Endodermal cell (in vitro differentiated cells): ENCODE data around the gene LRRC32. TPM values are rescaled to one million over a fixed set of nuclear protein-coding genes. Genes with fewer than 3 reads are reported as not detected.
A peak's percentile ranks its signal among the peaks of the same experiment; 100 is the strongest.

Experiments used
- DNase-seq: peaks from one replicate; pipeline ENCODE4 v3.0.0-alpha.2; 2017
- H3K27ac ChIP-seq: 2 replicates; pipeline ENCODE4 v1.5.1; 2013; ENCODE audit warnings: mild to moderate bottlenecking, low read depth, low read length, moderate library complexity
- H3K27me3 ChIP-seq: 2 replicates; pipeline ENCODE4 v1.6.1; 2013; ENCODE audit warnings: mild to moderate bottlenecking, low read length, moderate library complexity; ENCODE audit not compliant: insufficient read depth, control insufficient read depth, poor library complexity, severe bottlenecking
- H3K36me3 ChIP-seq: 2 replicates; pipeline ENCODE4 v1.7.0; 2013; ENCODE audit warnings: mild to moderate bottlenecking, low read length, moderate library complexity; ENCODE audit not compliant: control insufficient read depth, insufficient read depth
- H3K4me1 ChIP-seq: one replicate; pipeline ENCODE4 v1.7.0; 2013; ENCODE audit warnings: low read length; ENCODE audit not compliant: control insufficient read depth, insufficient read depth
- H3K4me3 ChIP-seq: 2 replicates; pipeline ENCODE4 v1.5.1; 2013; ENCODE audit warnings: mild to moderate bottlenecking, low read length, moderate library complexity
- H3K9ac ChIP-seq: 2 replicates; pipeline ENCODE4 v1.6.1; 2013; ENCODE audit warnings: mild to moderate bottlenecking, low read length, moderate library complexity; ENCODE audit not compliant: poor library complexity, severe bottlenecking; ENCODE audit errors: extremely low read depth
- H3K9me3 ChIP-seq: 2 replicates; pipeline ENCODE4 v1.6.1; 2013; ENCODE audit warnings: mild to moderate bottlenecking, low read length, moderate library complexity; ENCODE audit not compliant: control insufficient read depth
- H3K27ac Mint-ChIP-seq: 2 replicates; pipeline ENCODE4 v1.8.0; 2020; ENCODE audit warnings: mixed read lengths
- H3K27me3 Mint-ChIP-seq: 2 replicates; pipeline ENCODE4 v1.8.0; 2021; ENCODE audit warnings: mild to moderate bottlenecking, mixed read lengths; ENCODE audit not compliant: insufficient read depth
- H3K36me3 Mint-ChIP-seq: 2 replicates; pipeline ENCODE4 v1.8.0; 2020; ENCODE audit warnings: low read depth, mixed read lengths
- H3K4me1 Mint-ChIP-seq: 2 replicates; pipeline ENCODE4 v1.8.0; 2020; ENCODE audit warnings: mixed read lengths
- H3K4me3 Mint-ChIP-seq: 2 replicates; pipeline ENCODE4 v1.8.0; 2020; ENCODE audit warnings: mild to moderate bottlenecking, moderate library complexity, mixed read lengths
- H3K9me3 Mint-ChIP-seq: 2 replicates; pipeline ENCODE4 v1.8.0; 2020; ENCODE audit warnings: mild to moderate bottlenecking, mixed read lengths
- WGBS, 2 experiments: methylation state at CpG; one replicate each; pipeline versions ENCODE4 v1.1.5 to v1.1.7; 2013; ENCODE audit warnings: missing lambda C conversion rate in 2 of 2, mixed read lengths in 1 of 2; ENCODE audit not compliant: insufficient coverage in 1 of 2, insufficient read length in 1 of 2; 5-methylcytosine and 5-hydroxymethylcytosine counted together
- total RNA-seq, 2 donors: library from RNA; stranded (reverse); fragmentation: NEBNext Ultra II Directional in 1 of 2; extraction: Animal tissue kit (Norgen Biotek cat#: 25700) in 1 of 2; gene quantifications; 2 replicates in 1 of 2; 3 replicates in 1 of 2; pipeline ENCODE4 v1.2.1, GENCODE V29; 2021
- TF ChIP-seq, protein P1 (sequence below): fragments of 200-600 bp; sonication (generic); conservative IDR thresholded peaks from 2 replicates; pipeline ENCODE4 v1.5.0; 2021; ENCODE audit warnings: antibody characterized with exemption, mild to moderate bottlenecking

Gene LRRC32
- total RNA-seq, 2 donors from 2014 or later, result 1.3 to 1.6 TPM

DNA sequence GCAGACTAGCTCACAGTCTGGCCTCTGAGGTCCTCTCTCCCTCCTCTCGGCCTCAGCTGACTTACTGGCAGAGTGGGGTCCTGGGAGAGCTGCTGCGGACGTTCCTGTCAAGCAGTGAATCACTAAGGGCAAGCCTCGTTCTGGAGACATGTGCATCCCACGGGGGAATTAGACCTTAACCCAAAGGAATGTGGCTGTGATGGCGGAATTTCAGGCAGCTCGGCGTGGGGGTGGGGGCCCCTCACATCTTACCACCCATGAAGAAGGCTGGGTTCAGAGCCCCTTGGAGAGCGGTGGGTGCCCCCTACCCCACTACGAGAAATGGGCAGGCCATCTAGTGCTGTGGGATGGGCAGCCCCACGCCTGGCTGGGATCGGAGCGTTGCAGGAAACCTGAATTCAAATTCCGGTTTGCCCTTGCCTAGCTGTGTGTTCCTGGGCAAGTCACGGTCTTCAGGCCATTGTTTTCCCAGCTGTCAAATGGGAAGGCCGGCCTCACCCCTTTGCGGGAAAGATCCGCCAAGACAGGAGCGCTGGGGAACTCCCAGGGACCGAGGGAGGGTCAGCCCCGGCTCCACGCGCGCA, 554 bp downstream of the LRRC32 start:
- DNase-seq, result peak; percentile 56
- no peak overlapping the region for H3K27ac Mint-ChIP-seq
- peaks cover 30% of the 10 kb centered on the region for H3K27me3 ChIP-seq
- no peak overlapping the region for H3K9ac ChIP-seq
- 33 to 45% methylated on average over 11 to 24 of the region's 24 CpGs for WGBS, 2 experiments
- no peaks in the 10 kb centered on the region for H3K9me3 ChIP-seq
- H3K27me3 Mint-ChIP-seq, result peaks cover 43% of the 10 kb centered on the region
- peaks cover 2% of the 10 kb centered on the region for H3K4me1 Mint-ChIP-seq
- peak overlapping the region; percentile 53 for H3K4me3 ChIP-seq
- no peaks in the 10 kb centered on the region for H3K36me3 Mint-ChIP-seq
- H3K4me1 ChIP-seq, result no peaks in the 10 kb centered on the region
- H3K36me3 ChIP-seq, result no peaks in the 10 kb centered on the region
- TF ChIP-seq, protein P1, sequence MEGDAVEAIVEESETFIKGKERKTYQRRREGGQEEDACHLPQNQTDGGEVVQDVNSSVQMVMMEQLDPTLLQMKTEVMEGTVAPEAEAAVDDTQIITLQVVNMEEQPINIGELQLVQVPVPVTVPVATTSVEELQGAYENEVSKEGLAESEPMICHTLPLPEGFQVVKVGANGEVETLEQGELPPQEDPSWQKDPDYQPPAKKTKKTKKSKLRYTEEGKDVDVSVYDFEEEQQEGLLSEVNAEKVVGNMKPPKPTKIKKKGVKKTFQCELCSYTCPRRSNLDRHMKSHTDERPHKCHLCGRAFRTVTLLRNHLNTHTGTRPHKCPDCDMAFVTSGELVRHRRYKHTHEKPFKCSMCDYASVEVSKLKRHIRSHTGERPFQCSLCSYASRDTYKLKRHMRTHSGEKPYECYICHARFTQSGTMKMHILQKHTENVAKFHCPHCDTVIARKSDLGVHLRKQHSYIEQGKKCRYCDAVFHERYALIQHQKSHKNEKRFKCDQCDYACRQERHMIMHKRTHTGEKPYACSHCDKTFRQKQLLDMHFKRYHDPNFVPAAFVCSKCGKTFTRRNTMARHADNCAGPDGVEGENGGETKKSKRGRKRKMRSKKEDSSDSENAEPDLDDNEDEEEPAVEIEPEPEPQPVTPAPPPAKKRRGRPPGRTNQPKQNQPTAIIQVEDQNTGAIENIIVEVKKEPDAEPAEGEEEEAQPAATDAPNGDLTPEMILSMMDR, result no peak
- no peak overlapping the region for H3K27ac ChIP-seq
- H3K9me3 Mint-ChIP-seq, result no peaks in the 10 kb centered on the region
- H3K4me3 Mint-ChIP-seq, result peak overlapping the region; percentile 52

DNA sequence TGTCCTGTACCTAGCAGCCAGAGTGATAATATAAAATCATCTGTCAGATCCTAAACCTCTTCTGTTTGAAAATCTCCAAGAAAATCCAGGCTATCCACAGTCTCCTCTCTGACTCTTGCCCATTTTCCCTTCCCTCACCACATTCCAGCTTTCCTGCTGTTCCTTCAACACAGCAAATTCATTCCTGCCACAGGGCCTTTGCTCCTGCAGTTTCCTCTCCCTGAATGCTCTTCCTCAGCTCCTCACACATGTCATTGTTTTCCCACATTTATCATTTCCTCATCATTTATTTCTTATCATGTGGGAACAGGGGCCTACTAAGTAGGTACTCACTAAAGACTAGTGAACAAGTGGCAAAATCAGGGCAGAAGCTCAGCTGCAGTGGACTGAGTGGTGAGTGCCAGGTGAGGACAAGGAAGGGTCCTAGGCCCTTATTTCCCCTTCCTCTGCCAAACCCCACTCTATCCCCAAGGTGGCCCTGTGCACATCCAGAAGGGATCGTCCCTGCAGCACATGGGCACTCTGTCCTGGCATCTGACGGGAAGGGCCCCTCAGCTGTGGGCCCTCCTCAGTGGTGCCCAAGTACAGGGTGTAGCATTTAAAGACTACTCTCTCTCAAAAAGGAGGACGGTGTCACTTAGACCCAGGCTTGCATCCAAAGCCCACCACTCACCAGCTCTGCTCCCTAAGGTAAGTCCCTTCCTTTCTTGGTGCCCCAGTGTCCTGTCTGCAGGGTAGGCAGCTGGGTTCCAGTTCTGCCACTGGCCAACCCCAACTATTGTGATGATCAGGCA, 2.0 kb downstream of the LRRC32 start:
- no peaks in the 10 kb centered on the region for H3K9me3 ChIP-seq
- H3K27me3 ChIP-seq, result peaks cover 30% of the 10 kb centered on the region
- no peaks in the 10 kb centered on the region for H3K36me3 Mint-ChIP-seq
- H3K9me3 Mint-ChIP-seq, result no peaks in the 10 kb centered on the region
- H3K9ac ChIP-seq, result no peak overlapping the region
- WGBS, 2 experiments, result 90 to 100% methylated on average over 1 to 3 of the region's 3 CpGs
- H3K27ac Mint-ChIP-seq, result no peak overlapping the region
- no peak overlapping the region for H3K27ac ChIP-seq
- DNase-seq, result peak; percentile 33
- H3K27me3 Mint-ChIP-seq, result peaks cover 43% of the 10 kb centered on the region
- H3K36me3 ChIP-seq, result no peaks in the 10 kb centered on the region
- TF ChIP-seq, protein P1, result no peak
- H3K4me1 Mint-ChIP-seq, result peaks cover 6% of the 10 kb centered on the region
- no peak overlapping the region for H3K4me3 ChIP-seq
- H3K4me1 ChIP-seq, result no peaks in the 10 kb centered on the region
- H3K4me3 Mint-ChIP-seq, result no peak overlapping the region

DNA sequence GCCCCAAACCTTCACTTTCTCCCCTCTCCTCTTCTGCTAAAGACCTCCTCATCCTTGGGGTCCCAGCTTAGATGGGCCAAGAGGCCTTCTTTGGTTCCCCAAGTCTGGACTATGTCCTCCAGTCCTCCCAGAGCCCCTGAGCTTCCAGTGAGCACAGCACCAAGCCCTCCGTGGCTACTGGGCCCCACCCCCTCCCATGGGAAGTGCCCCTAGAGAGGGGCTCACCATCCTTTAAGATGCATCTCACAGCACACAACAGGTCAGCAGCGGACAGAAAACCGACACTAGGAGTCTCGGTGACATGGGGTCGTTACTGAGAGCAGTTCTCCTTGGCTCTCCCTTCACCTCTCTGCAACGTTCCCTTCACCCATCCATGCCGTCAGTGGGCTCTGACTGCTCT, 2.7 kb downstream of the LRRC32 start:
- Histone ChIP-seq H3K4me3 (no peak overlapping the region), H3K9ac (no peak overlapping the region), H3K27me3 (peaks cover 30% of the 10 kb centered on the region), H3K9me3 (no peaks in the 10 kb centered on the region), H3K36me3 (no peaks in the 10 kb centered on the region), H3K4me1 (no peaks in the 10 kb centered on the region), H3K27ac (no peak overlapping the region)
- H3K4me1 Mint-ChIP-seq, result peaks cover 8% of the 10 kb centered on the region
- H3K27ac Mint-ChIP-seq, result no peak overlapping the region
- DNase-seq, result peak; percentile 42
- no peaks in the 10 kb centered on the region for H3K9me3 Mint-ChIP-seq
- no peaks in the 10 kb centered on the region for H3K36me3 Mint-ChIP-seq
- no peak overlapping the region for H3K4me3 Mint-ChIP-seq
- TF ChIP-seq, protein P1, result no peak
- H3K27me3 Mint-ChIP-seq, result peaks cover 39% of the 10 kb centered on the region
- WGBS, 2 experiments, result 85% methylated on average over 6 to 7 of the region's 7 CpGs
